ENCODE results near the gene PPP1R27.

GRCh38 chr17:81840826-81841778 is 6.3 kb upstream of the PPP1R27 start:
- TF ChIP-seq, protein P1, sequence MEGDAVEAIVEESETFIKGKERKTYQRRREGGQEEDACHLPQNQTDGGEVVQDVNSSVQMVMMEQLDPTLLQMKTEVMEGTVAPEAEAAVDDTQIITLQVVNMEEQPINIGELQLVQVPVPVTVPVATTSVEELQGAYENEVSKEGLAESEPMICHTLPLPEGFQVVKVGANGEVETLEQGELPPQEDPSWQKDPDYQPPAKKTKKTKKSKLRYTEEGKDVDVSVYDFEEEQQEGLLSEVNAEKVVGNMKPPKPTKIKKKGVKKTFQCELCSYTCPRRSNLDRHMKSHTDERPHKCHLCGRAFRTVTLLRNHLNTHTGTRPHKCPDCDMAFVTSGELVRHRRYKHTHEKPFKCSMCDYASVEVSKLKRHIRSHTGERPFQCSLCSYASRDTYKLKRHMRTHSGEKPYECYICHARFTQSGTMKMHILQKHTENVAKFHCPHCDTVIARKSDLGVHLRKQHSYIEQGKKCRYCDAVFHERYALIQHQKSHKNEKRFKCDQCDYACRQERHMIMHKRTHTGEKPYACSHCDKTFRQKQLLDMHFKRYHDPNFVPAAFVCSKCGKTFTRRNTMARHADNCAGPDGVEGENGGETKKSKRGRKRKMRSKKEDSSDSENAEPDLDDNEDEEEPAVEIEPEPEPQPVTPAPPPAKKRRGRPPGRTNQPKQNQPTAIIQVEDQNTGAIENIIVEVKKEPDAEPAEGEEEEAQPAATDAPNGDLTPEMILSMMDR (IDR thresholded peaks at IDR 0.05; ENCODE audit: low read depth, low read length, missing input control): no peak
- TF ChIP-seq ATF3 (IDR thresholded peaks at IDR 0.05) (no peak), RAD21 (IDR thresholded peaks at IDR 0.05) (no peak), RXRA (IDR thresholded peaks at IDR 0.05) (no peak), GABPA (IDR thresholded peaks at IDR 0.05 in 1 of 2, conservative IDR thresholded peaks at IDR 0.05 in 1 of 2) (no peak), REST (IDR thresholded peaks at IDR 0.05) (no peak), JUND (IDR thresholded peaks at IDR 0.05) (no peak), YY1 (IDR thresholded peaks at IDR 0.05) (no peak), EGR1 (IDR thresholded peaks at IDR 0.05; ENCODE audit: low read depth in 2 of 2) (no peak), HNF4G (IDR thresholded peaks at IDR 0.05) (no peak), TAF1 (conservative IDR thresholded peaks at IDR 0.05) (no peak)

Data from liver (tissue), 3 donors.